ENCODE measurements around the gene RAB24. TPM values are rescaled to one million over a fixed set of nuclear protein-coding genes. Genes with fewer than 3 reads are reported as not detected.
A peak's percentile ranks its signal among the peaks of the same experiment; 100 is the strongest.

RAB24 gene
- total RNA-seq, 6 experiments from 2014 or later, result 23.3 to 31.4 (median 26.4) TPM

- no peak overlapping the region for H3K27ac Mint-ChIP-seq
- peaks cover 15% of the 10 kb centered on the region for H3K4me1 Mint-ChIP-seq (ENCODE audit: low read depth)
- H3K27me3 Mint-ChIP-seq (ENCODE audit: insufficient read depth), result no peaks in the 10 kb centered on the region
- TF ChIP-seq CTCF (IDR thresholded peaks at IDR 0.05), result no peak
- H3K9me3 Mint-ChIP-seq, result no peaks in the 10 kb centered on the region
- no peak overlapping the region for H3K4me3 Mint-ChIP-seq
- peaks cover 9% of the 10 kb centered on the region; the same call in 1 of the 2 replicates for H3K36me3 Mint-ChIP-seq (ENCODE audit: low read depth)
- no peak for DNase-seq
Measured at GRCh38 chr5:177320879-177321278, 17.4 kb upstream of the RAB24 start.

GRCh38 chr5:177319913-177320588, 16.5 kb upstream of the RAB24 start:
- no peak for TF ChIP-seq CTCF (IDR thresholded peaks at IDR 0.05)
- H3K27me3 Mint-ChIP-seq (ENCODE audit: insufficient read depth), result no peaks in the 10 kb centered on the region

GRCh38 chr5:177317959-177318377, 14.4 kb upstream of the RAB24 start:
- peaks cover 7% of the 10 kb centered on the region for H3K4me1 Mint-ChIP-seq (ENCODE audit: low read depth)
- H3K9me3 Mint-ChIP-seq, result no peaks in the 10 kb centered on the region
- H3K36me3 Mint-ChIP-seq (ENCODE audit: low read depth), result 0 out of 2 replicates have a peak, but pooled peaks cover 3% of the 10 kb centered on the region
- H3K27ac Mint-ChIP-seq, result no peak overlapping the region
- peak; percentile 70 for DNase-seq
- H3K4me3 Mint-ChIP-seq, result no peak overlapping the region
- TF ChIP-seq CTCF (IDR thresholded peaks at IDR 0.05), result peak; percentile 96
- H3K27me3 Mint-ChIP-seq (ENCODE audit: insufficient read depth), result no peaks in the 10 kb centered on the region

More at GRCh38 chr5:177319913-177320588, 16.5 kb upstream of the RAB24 start:
- Mint-ChIP-seq H3K4me1 (ENCODE audit: low read depth) (peaks cover 7% of the 10 kb centered on the region; the same call in 1 of the 2 replicates), H3K36me3 (ENCODE audit: low read depth) (peaks cover 9% of the 10 kb centered on the region; the same call in 1 of the 2 replicates), H3K27ac (no peak overlapping the region), H3K4me3 (no peak overlapping the region), H3K9me3 (no peaks in the 10 kb centered on the region)
- no peak for DNase-seq

GRCh38 chr5:177316005-177316404, 12.5 kb upstream of the RAB24 start:
- no peaks in the 10 kb centered on the region for H3K27me3 Mint-ChIP-seq (ENCODE audit: insufficient read depth)
- no peak for TF ChIP-seq CTCF (IDR thresholded peaks at IDR 0.05)
- no peaks in the 10 kb centered on the region for H3K9me3 Mint-ChIP-seq
- H3K4me1 Mint-ChIP-seq (ENCODE audit: low read depth), result peaks cover 16% of the 10 kb centered on the region
- DNase-seq, result no peak
- no peak overlapping the region for H3K27ac Mint-ChIP-seq
- no peaks in the 10 kb centered on the region for H3K36me3 Mint-ChIP-seq (ENCODE audit: low read depth)
- no peak overlapping the region for H3K4me3 Mint-ChIP-seq

- DNase-seq, result no peak
- no peaks in the 10 kb centered on the region for H3K27me3 Mint-ChIP-seq (ENCODE audit: insufficient read depth)
- H3K4me1 Mint-ChIP-seq (ENCODE audit: low read depth), result peaks cover 21% of the 10 kb centered on the region
- H3K9me3 Mint-ChIP-seq, result no peaks in the 10 kb centered on the region
- no peak overlapping the region for H3K27ac Mint-ChIP-seq
- no peak for TF ChIP-seq CTCF (IDR thresholded peaks at IDR 0.05)
- H3K4me3 Mint-ChIP-seq, result no peak overlapping the region
- no peaks in the 10 kb centered on the region for H3K36me3 Mint-ChIP-seq (ENCODE audit: low read depth)
Measured at GRCh38 chr5:177315411-177315810, 11.9 kb upstream of the RAB24 start.
